ENCODE data around the gene SUSD1. TPM values are rescaled to one million over a fixed set of nuclear protein-coding genes. Genes with fewer than 3 reads are reported as not detected.

The SUSD1 gene
- total RNA-seq, 2 donors from 2014 or later, result 15.1 to 19.0 TPM

DNA sequence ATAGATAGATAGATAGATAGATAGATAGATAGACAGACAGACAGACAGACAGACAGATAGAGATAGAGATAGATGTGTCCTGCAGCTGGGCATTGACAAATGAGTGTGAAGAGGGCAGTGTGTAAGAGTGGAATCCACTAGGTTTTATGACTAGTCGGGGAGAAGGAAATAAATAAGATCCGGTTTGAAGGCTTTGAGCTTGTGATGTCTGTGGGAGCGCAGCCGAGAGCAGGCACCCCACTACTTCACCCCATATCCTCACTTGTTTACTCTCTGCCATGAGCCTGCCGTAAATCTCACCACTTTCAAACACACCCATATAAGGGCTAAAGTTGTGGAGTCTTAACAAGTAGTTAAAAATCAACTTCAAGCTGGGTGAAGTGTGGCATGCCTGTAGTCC lies 1.4 kb upstream of the SUSD1 start:
- intact Hi-C loops (cut with DNase I), result loop anchor here in 1 of 2 donors (10.0 kb wide), 1 partner anchor 158 kb away; the partner anchor contains the start of gene PTBP3
- no peak for DNase-seq (ENCODE audit: low spot score)

DNA sequence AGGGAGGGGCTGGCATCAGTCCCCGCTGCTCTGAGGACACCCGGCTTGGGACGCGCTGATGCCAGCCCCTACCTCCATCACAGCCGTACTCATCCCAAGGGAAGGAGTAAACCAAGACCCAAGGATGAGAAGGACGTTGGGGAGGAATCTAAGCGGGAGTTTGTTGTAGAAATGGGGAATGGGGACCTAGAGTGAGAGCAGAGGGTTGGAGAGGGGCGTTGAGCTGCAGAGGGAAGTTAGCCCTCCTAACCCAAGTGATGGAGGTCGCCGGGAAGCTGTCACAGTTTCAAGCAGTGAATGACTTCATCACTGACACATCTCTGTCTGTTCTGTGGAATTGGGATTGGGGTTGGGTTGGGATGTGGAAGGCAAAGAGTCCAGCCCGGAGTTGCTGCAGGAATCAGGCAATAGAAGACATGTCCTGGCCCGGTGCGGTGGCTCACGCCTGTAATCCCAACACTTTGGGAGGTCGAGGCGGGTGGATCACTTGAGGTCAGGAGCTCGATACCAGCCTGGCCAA lies 759 bp upstream of the SUSD1 start:
- no peak for DNase-seq (ENCODE audit: low spot score)
- intact Hi-C loops (cut with DNase I), result loop anchor here in 1 of 2 donors (10.0 kb wide), 1 partner anchor 159 kb away; the partner anchor contains the start of gene PTBP3

DNA sequence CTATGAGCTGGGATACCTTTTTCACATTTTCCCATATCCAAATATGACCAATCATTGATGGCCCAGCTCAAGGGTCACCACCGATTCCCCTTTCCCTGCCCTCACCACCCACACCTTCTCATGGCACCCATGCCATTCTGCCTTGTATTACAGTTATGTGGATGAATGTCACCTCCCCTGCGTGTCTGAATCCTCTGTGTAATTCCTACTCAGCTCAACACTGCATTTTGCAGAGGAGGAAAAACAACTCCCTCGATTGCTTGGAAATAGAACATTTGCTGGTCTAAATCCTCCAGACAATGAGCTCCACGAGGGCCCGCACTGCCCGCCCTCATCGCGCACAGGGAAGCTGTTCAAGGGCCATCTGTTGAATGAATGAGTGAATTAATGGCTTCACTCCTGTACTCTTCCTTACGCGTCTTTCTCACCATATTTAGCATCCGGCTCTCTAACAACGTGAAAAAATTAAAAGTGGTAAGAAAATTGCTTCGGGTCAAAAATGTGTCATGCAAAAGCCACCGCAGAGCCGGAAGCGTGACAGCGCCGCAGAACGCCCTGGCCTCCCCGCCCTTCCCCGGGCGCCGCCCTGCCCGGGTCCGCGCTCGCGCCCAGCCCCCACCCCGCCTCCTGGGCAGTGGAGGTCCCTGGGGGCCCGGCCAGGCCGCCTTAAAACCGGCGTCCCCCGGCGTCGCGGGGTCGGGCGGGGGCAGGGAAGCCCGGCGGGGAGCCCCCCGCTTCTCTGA lies 704 bp downstream of the SUSD1 start:
- peak; percentile 92 for DNase-seq (ENCODE audit: low spot score)
- intact Hi-C loops (cut with DNase I), result loop anchor here in 1 of 2 donors (10.0 kb wide), 1 partner anchor 160 kb away; the partner anchor contains the start of gene PTBP3

DNA sequence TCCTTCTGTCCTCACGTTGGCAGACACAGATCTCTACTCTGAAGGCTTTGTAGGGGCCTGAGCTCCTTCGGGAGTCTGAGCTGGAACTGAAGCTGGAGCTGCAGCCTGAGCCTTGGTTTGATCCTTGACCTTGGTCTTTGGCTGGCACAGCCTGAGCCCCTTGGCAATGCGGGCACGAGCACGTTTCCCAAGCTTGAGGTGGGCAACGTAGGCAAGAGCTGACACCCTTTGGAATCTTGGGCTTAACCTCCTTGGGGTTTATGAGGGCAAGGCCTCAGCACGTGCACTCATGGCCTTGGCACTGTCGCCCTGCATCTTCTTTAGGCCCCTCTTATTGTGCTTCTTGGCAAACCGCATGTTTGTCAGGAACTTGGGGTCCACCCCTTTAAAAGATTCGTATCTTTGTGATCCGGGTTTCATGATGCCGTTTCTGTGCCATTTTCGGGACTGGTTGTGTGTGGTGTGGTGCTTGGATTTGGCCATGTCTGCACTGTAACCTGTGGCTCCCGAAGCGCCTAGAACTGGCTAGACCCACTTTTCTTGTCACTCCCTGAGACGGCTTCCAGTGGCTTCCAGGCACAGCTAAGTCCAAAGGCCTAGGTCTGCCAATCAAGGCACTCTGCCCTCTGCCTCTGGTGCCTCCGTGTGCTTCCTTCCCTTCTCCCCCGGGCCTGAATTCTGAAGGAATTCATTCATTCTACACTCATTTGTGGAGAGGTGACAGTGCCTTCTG lies 1.4 kb downstream of the SUSD1 start:
- intact Hi-C loops (cut with DNase I), result loop anchor here in 1 of 2 donors (10.0 kb wide), 1 partner anchor 161 kb away; the partner anchor contains the start of gene PTBP3

DNA sequence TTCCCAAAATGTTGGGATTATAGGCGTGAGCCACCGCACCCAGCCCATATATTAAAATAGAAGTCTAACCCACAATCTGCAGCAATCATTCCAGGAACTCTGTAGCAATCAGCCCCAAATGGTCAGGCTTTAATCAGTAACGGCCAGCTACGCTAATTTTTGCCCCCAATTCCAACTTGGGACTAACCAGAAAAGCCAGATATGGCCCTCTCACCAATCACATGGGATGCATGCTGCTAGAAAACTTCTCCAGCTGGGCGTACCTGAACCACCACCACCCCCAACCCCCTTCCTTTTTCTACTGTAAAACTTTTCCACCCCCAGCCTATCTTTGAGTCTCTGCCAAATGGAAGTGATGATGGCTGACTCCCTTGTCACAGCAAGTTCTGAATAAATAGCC lies 4.1 kb downstream of the SUSD1 start:
- intact Hi-C loops (cut with DNase I), result loop anchor here in 1 of 2 donors (10.0 kb wide), 1 partner anchor 164 kb away; the partner anchor contains the start of gene PTBP3
- no peak for DNase-seq (ENCODE audit: low spot score)

More for the DNA sequence above, 1.4 kb downstream of the SUSD1 start:
- DNase-seq (ENCODE audit: low spot score), result no peak

DNA sequence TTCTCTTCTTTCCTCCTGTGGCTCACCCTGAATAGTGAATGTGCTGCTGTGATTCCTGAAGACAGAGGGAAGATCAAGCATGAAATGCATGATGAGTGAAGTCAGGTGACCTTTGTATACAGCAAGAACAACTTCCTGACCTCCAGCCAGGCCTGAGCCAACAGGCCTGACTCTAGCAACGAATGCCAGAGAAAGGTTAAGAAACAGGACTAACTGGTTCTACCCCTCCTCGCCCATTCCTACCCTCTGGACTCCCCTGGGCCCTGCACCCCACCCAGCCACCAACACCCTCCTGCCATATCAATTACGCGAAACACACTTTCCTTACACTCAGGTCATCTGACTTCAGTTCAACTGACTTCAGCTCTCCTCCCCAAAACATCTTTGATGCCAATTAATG lies 4.9 kb downstream of the SUSD1 start:
- DNase-seq (ENCODE audit: low spot score), result no peak
- intact Hi-C loops (cut with DNase I), result loop anchor here in 1 of 2 donors (10.0 kb wide), 1 partner anchor 165 kb away; the partner anchor contains the start of gene PTBP3

DNA sequence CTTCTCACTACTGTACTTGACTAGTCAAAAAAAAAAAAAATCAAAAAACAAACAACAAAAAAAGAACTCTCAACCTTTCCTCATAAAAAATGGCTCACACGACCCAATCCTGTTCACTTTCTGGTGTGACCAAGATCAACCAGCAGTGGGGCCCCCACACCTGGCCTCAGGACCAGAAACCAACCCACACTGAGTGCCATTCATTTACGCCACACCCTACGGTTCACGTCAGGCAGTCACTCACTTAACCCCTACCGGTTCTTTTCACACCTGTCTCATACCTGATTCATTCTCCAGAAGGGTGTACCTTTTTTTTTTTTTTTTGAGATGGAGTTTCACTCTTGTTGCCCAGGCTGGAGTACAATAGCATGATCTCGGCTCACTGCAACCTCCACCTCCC lies 5.7 kb downstream of the SUSD1 start:
- DNase-seq (ENCODE audit: low spot score), result no peak
- intact Hi-C loops (cut with DNase I), result no loop called here

DNA sequence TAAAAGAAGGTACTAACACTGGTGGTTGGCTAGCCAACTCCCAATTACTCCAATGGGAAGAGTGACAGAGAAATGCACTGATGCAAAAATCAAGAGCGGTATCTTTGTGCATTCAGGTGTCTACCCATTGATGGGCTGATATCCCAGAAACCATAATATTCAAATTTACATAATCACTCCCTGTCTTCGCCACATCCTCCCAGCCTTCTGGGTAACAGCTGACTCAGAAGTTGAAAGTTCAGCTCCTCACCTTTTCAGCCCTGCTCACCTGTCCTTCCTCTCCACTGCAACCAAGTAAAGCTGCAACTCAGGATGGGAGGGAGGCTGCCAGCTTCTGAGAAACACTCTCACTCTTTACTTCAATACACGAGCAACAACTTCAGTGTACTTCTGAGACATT lies 6.9 kb downstream of the SUSD1 start:
- intact Hi-C loops (cut with DNase I), result no loop called here
- no peak for DNase-seq (ENCODE audit: low spot score)

DNA sequence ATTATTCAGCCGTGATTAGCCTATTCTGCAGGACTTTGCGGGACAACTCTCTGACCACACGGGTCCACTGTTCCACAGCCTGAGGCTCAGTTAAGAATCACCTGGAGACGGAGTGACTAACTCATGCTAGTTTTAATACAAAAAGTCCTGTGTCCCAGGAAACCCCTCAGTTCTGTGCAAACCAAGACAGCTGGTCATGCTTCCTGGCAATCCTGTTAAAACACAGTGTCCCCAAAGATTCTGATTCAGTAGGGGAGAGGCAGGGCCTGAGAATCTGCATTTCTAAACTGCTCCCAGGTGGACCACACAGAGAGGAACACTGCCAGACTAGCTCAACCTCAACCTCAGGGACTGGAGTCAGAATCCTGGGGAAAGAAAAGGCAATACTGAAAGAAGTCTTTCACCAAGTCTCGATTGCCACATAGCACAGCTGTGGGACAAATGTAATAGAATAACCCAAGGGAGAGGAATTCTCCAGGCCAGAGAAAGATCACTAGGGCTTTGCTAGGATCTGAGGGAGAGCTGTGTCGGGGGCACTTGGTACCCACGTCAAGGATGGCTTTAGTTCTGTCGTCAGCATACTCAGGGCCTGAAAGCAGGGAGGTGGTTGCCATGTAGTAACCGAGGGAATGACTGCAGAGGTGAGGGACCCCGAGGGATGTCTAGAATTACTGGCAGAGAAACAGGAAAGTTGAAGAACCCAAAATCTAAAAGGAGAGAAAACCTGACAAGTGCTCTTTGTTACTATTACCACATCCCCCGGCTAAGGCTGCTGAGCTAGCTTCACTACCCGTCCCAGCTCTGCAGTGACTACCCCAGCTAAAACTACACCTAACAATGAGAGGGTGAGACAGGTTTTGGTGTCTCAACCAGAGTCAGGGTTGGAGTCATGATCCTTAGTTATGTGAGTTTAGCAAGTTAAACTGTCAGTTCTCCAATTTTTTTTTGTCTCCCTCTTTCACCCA lies 8.6 kb downstream of the SUSD1 start:
- intact Hi-C loops (cut with DNase I), result loop anchor here in 1 of 2 donors (1.0 kb wide), 1 partner anchor 21 kb away; no protein-coding TSS in a partner anchor
- DNase-seq (ENCODE audit: low spot score), result no peak

DNA sequence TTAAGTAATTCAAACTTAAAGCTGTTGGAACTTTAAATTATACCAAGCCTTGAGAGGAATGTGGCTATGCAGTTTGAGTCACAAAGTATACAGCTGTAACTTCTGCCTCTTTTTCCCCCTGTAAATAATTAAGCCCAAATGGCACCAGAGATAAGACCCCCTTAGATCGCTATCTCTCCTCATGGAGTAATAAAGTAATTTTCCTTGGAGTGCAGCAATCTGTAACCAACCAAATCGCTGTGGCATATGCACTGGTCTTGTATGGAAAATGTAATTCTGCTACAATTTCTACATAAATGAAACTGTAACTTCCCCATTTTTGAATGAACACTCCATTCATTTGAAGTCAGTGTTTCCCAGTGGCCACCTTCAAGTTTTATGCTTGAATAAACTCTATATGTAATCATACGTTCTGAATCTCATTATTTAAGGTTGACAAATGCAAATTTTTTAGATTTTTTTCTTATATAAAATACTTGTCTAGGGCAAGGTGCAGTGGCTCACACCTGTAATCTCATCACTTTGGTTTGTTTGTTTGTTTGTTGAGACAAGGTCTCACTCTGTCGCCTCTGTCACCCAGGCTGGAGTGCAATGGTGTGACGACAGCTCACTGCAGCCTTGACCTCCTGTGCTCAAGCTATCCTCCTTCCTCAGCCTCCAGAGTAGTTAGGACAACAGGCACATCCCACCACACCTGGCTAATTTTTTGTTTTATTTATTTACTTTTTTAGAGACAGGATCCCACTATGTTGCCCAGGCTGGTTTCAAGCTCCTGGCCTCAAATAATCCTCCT lies 12.3 kb downstream of the SUSD1 start:
- intact Hi-C loops (cut with DNase I), result no loop called here

DNA sequence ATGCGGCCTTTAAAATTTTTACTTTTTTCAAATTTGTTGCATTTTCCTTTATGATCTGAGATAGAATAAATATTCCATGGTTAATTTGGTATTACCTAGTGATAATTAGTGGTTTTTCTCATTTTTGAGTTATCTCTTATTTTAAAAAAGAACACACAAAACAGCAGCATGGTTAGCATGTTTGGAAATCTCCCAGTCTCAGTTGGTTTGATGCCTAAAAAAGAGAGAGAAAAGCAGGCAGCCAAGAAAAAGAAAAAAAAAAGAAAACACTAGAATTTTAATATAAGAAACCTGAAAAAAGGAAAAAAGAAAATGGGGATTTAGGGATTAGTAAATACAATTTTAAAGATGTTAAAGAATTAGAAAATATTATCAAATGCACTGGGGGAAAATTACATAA lies 15.3 kb downstream of the SUSD1 start:
- intact Hi-C loops (cut with DNase I), result no loop called here

More for the DNA sequence above, 12.3 kb downstream of the SUSD1 start:
- no peak for DNase-seq (ENCODE audit: low spot score)

DNA sequence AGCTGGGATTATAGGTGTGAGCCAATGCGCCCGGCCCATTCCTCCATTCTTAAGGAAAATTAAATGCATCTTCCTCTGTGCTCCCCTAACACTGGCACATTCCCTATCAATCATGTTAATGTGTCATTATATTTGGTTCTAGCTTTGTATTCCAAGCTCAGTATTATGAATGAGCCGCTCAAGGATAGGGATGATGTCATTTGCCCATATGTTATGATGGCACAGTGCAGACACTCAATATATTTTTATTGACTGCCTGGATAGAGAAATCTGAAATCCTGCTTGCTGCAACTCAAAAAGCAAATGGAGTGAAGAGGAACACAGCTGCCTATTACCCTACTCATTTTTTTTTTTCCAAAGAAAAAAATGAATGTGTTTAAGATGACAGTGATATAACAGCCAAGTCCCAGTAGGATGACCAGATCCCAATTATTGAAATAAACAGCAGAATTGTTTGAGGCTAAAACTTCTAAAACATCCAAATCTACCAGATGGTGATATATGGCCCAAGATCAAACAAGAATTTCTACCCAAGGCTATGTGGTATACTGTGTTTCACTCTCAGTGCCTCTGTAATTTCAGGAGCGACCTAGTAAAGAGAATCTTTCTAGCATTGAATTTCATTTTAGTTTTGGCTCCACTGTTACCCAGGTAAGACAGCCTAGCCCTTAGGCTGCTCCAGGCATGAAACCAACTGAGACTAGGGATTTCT lies 16.3 kb downstream of the SUSD1 start:
- intact Hi-C loops (cut with DNase I), result no loop called here
- no peak for DNase-seq (ENCODE audit: low spot score)

More for the DNA sequence above, 15.3 kb downstream of the SUSD1 start:
- no peak for DNase-seq (ENCODE audit: low spot score)

DNA sequence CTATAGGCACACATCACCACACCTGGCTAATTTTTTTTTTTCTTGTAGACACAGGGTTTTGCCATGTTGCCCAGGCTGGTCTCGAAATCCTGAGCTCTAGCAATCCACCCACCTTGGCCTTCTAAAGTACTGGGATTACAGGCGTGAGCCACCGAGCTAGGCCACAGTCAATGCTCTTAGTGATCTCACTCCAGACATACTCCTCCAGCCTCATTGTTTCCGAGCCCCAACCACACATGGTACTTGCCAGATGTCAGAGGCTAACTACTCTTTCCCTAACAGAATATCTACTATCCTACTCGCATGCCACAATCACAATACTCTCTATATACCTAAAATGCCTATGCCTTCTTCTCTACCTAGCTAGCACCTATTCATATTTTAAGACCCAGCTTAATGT lies 17.1 kb downstream of the SUSD1 start:
- DNase-seq (ENCODE audit: low spot score), result no peak
- intact Hi-C loops (cut with DNase I), result no loop called here

DNA sequence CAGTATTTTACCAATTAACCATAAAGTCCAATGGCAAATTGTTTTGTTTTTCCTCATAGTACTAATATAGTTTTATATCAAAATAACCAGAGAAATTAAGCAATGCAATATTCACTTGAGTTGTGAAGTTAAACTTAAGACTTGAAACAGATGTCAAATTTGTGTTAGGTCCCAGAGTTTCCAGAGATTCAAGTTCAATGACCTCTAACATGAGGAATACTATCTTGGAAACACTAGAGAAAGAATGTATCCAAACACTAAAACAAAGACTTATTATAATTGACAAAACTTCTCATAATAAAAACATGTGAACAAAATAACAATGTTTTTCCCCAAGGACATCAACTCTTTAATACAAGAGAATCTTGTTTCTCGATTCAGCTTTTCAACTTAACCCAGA lies 18.0 kb downstream of the SUSD1 start:
- no peak for DNase-seq (ENCODE audit: low spot score)
- intact Hi-C loops (cut with DNase I), result no loop called here

DNA sequence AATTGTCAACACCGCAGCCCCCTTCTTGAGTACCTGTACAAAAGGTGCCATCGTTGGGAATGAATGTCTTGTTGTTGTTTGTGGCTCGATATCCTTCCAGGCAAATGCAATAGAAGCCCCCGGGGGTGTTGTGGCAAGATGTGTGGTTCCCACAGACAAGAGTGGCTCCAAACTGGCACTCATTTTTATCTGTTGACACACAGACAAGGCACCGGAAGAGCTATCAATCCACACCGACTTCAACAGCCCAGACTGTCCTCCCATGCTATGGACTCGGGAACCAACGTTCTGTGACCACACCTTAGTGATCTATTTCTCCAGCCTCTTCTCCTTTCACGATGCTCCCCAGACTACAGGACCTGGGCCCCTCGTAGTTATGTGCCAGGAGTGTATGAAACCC lies 25.9 kb downstream of the SUSD1 start:
- intact Hi-C loops (cut with DNase I), result no loop called here
- no peak for DNase-seq (ENCODE audit: low spot score)

DNA sequence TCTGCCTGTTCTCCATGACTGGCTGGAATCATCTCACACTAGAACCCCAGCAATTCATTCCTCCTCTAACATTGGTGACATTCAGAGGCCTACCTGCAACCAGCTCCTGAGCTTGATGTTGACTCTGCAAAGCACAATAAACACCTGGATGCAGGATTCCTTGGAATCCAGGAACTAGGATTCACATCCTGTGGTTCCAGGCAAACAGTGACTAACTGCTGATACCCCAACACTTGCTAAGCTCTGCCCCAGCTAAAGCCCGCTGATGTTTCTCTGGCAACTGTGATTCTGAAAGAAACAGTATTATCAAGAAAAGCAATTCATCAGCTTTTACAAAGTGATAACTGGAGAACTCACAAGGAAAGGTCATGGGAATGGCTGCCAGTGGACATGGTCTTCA lies 29.2 kb downstream of the SUSD1 start:
- DNase-seq (ENCODE audit: low spot score), result no peak
- intact Hi-C loops (cut with DNase I), result no loop called here

DNA sequence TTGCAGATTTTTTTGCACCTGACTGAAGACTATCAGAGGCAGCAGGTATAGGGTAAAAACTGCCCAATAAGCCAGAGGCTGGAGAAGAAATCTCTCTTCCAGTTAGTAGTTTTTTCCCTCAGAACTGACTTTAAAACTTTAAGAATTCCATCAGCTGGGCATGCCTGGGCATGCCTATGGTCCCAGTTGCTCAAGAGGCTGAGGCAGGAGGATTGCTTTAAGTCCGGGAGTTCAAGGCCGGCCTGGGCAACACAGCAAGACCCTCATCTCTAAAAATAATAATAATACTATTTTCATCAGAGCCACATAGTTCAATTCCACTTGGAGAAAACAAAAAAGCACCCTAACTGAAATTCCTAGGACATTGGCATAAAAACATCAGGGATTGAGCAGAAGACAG lies 30.3 kb downstream of the SUSD1 start:
- intact Hi-C loops (cut with DNase I), result no loop called here
- no peak for DNase-seq (ENCODE audit: low spot score)

DNA sequence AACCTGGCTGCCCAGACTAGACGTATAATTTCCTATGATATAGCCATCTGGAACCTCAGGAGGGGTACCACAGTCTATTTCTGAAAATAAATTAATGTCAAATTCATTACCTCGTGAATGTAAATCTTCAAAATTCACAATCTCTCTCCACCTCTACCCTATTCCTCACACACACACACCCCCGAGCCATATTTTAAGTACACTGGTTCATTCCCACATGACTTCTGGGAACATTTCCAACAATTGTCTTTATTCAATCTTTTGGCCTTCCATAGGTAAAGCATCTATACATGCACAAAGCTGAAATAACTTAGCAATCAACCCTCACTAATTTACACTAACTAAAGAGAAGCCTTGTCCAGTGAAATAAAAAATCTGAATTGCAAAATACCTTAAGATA lies 32.7 kb downstream of the SUSD1 start:
- intact Hi-C loops (cut with DNase I), result no loop called here
- no peak for DNase-seq (ENCODE audit: low spot score)
